HFF-Myc (cell line): ENCODE data around the gene KAZN.

Experiments used
- DNase-seq: peaks from one replicate; pipeline ENCODE4 v3.0.0-alpha.2; 2011; ENCODE audit warnings: low read depth; ENCODE audit errors: extremely low read depth
- H3K4me3 ChIP-seq: replicated peaks from 2 replicates; pipeline ENCODE4 v1.5.1; 2011; ENCODE audit warnings: low read depth, mild to moderate bottlenecking, control low read depth, low read length
- TF ChIP-seq, protein P1 (sequence below): IDR thresholded peaks from 2 replicates; pipeline ENCODE4 v1.5.1; 2012; ENCODE audit warnings: mild to moderate bottlenecking, low read depth, low read length, control low read depth; ENCODE audit errors: missing control alignments

The KAZN gene

DNA sequence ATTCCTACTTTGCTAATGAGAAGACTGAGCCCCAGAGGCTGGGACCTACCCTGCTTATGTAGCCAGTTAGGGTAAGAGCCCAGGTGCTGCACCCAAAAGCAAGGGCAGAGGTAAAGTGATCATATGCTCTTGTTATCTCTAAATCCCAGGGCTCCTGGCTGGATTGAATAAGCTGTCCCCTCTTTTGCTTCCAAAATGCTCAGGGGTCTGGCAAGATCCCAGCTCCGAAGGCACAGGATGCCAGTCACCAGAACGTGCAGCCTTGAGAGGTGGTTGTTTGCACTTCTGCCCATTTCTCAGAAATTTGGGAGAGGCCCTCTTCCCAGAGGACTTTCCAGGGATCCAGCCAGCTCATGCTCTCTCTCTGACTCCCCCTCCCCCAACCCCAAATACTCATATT is 412.7 kb downstream of the KAZN start:
- TF ChIP-seq, protein P1, sequence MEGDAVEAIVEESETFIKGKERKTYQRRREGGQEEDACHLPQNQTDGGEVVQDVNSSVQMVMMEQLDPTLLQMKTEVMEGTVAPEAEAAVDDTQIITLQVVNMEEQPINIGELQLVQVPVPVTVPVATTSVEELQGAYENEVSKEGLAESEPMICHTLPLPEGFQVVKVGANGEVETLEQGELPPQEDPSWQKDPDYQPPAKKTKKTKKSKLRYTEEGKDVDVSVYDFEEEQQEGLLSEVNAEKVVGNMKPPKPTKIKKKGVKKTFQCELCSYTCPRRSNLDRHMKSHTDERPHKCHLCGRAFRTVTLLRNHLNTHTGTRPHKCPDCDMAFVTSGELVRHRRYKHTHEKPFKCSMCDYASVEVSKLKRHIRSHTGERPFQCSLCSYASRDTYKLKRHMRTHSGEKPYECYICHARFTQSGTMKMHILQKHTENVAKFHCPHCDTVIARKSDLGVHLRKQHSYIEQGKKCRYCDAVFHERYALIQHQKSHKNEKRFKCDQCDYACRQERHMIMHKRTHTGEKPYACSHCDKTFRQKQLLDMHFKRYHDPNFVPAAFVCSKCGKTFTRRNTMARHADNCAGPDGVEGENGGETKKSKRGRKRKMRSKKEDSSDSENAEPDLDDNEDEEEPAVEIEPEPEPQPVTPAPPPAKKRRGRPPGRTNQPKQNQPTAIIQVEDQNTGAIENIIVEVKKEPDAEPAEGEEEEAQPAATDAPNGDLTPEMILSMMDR: no peak
- H3K4me3 ChIP-seq: no peak overlapping the region
- no peak for DNase-seq

DNA sequence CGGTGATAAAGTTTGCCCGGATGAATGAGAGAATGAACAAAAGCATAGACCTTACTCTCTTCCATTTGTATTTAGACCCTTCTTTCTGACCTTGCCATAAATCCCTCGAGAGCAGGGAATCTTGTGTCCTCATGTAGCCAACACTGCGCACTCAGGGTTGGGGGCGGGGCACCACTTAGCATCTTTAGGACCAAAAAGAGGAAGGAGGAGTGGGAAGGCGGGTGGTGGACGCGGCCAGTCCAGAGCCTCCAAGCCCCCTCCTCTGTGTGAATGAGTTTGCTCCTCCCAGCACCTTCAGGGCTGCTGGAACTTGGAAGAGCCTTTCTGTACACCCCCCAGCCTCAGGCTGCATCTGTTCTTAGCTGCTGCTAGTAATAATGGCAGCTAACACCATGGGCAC is 413.2 kb downstream of the KAZN start:
- no peak for DNase-seq
- H3K4me3 ChIP-seq: no peak overlapping the region
- TF ChIP-seq, protein P1: no peak

DNA sequence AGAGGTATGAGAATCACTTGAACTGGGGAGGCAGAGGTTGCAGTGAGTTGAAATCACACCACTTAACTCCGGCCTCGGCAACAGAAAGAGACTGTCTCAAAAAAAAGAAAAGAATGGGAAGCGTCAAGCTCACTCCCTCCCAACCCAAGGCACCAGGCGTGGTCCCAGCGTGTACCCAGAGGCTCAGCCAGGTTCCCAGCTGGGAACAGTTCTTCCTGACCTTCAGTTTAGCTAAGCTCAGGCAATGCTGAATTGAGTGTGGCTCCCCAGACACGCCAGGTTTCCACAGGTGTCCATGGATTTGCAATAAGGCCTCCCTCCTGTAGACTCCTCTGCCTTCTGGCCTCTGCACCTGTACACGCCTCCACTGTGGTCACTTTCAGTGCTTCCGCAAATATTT is 414.3 kb downstream of the KAZN start:
- H3K4me3 ChIP-seq: no peak overlapping the region
- no peak for DNase-seq
- TF ChIP-seq, protein P1: no peak

DNA sequence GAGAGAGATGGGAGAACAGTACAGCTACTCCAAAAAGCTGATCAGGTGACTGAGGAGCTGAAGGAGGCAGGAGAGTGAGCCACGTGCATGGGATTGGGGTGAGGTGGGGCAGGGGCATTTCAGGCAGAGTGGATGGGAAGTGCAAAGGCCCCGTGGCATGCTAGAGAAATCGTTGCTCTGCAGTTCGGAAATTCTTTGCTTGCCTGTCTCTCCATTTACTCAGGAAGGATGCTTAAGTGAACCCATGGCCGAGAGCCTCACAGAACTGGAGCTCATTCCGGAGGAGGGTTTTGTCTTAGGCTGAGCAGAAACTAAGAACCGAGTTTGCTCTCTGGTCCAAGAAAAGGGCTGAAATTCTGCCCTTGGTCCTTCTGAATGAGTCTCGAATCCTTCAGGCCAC is 415.3 kb downstream of the KAZN start:
- TF ChIP-seq, protein P1: no peak
- no peak for DNase-seq
- H3K4me3 ChIP-seq: no peak overlapping the region

DNA sequence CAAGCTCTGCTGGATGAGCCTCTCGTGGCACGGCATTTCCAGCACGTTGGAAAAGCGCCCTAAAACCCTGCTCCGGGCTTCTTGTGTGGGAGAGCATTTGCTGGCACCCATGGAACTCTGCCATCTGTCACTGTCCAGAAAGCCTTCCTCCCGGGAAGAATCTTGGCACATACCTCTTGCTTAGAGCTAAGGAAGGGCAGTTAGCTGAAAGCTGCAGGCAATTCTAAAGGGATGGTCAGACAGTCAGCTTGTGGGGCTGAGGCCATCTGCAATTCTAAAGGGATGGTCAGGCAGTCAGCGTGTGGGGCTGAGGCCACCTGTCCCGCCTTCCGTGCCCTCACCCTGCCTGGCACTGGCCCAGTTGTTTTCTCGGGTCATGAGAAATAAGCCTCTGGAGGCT is 416.0 kb downstream of the KAZN start:
- no peak overlapping the region for H3K4me3 ChIP-seq
- DNase-seq: no peak
- TF ChIP-seq, protein P1: no peak

DNA sequence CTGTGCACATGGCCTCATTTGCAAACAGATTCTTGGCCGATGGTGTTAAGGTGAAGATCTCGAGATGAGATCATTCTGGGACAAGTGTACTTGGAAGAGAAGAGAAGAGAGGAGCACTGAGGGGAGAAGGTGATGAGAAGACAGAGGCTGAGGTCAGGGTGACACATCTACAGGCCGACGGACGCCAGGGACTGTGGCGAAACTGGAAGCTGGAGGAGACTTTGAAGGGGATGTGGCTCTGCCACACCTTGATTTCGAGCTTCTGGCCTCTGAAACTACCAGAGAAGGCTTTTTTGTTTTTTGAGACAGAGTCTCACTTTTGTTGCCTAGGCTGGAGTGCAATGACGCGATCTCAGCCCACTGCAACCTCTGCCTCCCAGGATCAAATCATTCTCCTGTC is 417.5 kb downstream of the KAZN start:
- H3K4me3 ChIP-seq: no peak overlapping the region
- DNase-seq: no peak
- TF ChIP-seq, protein P1: no peak

DNA sequence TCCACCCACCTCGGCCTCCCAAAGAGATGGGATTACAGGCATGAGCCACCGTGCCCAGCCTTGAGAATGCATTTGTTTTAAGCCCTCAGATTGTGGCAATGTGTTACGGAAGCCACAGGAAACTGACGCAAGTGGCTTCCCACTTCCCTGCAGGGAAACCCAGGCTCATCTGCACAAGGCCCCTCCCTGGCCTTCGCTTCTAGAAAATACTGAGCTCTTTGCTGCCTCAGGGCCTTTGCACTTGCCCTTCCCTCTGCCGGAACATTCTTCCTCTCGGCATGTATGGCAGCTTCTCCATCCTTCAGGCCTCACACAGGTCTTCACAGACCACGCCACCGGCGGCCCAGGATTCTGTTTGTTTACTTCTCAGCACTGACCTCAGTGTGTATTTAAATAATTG is 418.0 kb downstream of the KAZN start:
- no peak overlapping the region for H3K4me3 ChIP-seq
- TF ChIP-seq, protein P1: no peak
- DNase-seq: no peak
